ENCODE data around the gene ZBTB2. TPM values are rescaled to one million over a fixed set of nuclear protein-coding genes. Genes with fewer than 3 reads are reported as not detected.
A peak's percentile ranks its signal among the peaks of the same experiment; 100 is the strongest.

The ZBTB2 gene
- total and polyA plus RNA-seq, 10 of the 15 experiments (the other 5 are each of a cell fraction or from before 2014, with no cell fraction given), result 4.2 to 21.9 (median 15.0) TPM

GRCh38 chr6:151414641-151415260 lies 23.4 kb upstream of the ZBTB2 start:
- TF ChIP-seq BHLHE40 (IDR thresholded peaks at IDR 0.05; ENCODE audit: borderline replicate concordance in 1 of 2, low read depth in 2 of 2, low read length in 1 of 2), result no peak
- Histone ChIP-seq H3K27me3 (replicated peaks in 1 of 2; ENCODE audit: control insufficient read depth in 2 of 2, insufficient read depth in 2 of 2, low read length in 1 of 2) (no peaks in the 10 kb centered on the region), H3K9me3 (replicated peaks; ENCODE audit: control insufficient read depth, insufficient read depth, low read length) (peaks cover 2% of the 10 kb centered on the region; the same call in 1 of the 3 replicates), H3K27ac (ENCODE audit: control insufficient read depth, insufficient read depth) (no peak overlapping the region), H2AFZ (ENCODE audit: control insufficient read depth, low read depth, low read length) (no peak overlapping the region), H3K9ac (ENCODE audit: control insufficient read depth, insufficient read depth, low read length) (no peak overlapping the region), H3K79me2 (ENCODE audit: control insufficient read depth, insufficient read depth, low read length) (no peaks in the 10 kb centered on the region), H3K4me1 (ENCODE audit: control insufficient read depth, insufficient read depth, low read length) (no peaks in the 10 kb centered on the region), H3K4me3 (no peak overlapping the region), H3K36me3 (ENCODE audit: control insufficient read depth in 2 of 2, insufficient read depth in 2 of 2, low read length in 1 of 2) (peaks cover 2 to 26% of the 10 kb centered on the region in 2 experiments; a peak in 3 of 4 replicates), H3K4me2 (ENCODE audit: control insufficient read depth, insufficient read depth) (no peak overlapping the region), H4K20me1 (ENCODE audit: control insufficient read depth, insufficient read depth) (no peaks in the 10 kb centered on the region)
- no peak for ATAC-seq
- BruUV-seq (replicated peaks), result no TSS peak
- SMC1A ChIA-PET (ENCODE audit: uncharacterized antibody, unreplicated experiment), result no interaction called here
- no peak for FAIRE-seq
- 98% methylated on average over 3 of the region's 3 CpGs for WGBS (ENCODE audit: insufficient coverage, insufficient replicate concordance, low lambda C conversion rate, missing lambda C conversion rate)
- in situ Hi-C loops (cut with MboI) (no loop called here), intact Hi-C loops (cut with micrococcal nuclease; ENCODE audit: unreplicated experiment) (no loop called here)
- RAD21 ChIA-PET (ENCODE audit: unreplicated experiment), result no interaction called here
- CTCF ChIA-PET, result no interaction called here
- POLR2A ChIA-PET, result interaction anchor here (0.7 kb wide), 2 partner anchors 24 to 874 kb away, joined by 3 read pairs; no protein-coding TSS in a partner anchor
- no peak for DNase-seq (ENCODE audit: low read depth, low spot score)

GRCh38 chr6:151413372-151414145 lies 22.2 kb upstream of the ZBTB2 start:
- Histone ChIP-seq H3K4me3 (no peak overlapping the region), H3K4me1 (ENCODE audit: control insufficient read depth, insufficient read depth, low read length) (peaks cover 6% of the 10 kb centered on the region), H3K27me3 (replicated peaks in 1 of 2; ENCODE audit: control insufficient read depth in 2 of 2, insufficient read depth in 2 of 2, low read length in 1 of 2) (no peaks in the 10 kb centered on the region), H3K27ac (ENCODE audit: control insufficient read depth, insufficient read depth) (no peak overlapping the region), H3K9ac (ENCODE audit: control insufficient read depth, insufficient read depth, low read length) (no peak overlapping the region), H3K79me2 (ENCODE audit: control insufficient read depth, insufficient read depth, low read length) (no peaks in the 10 kb centered on the region), H2AFZ (ENCODE audit: control insufficient read depth, low read depth, low read length) (no peak overlapping the region), H3K4me2 (ENCODE audit: control insufficient read depth, insufficient read depth) (no peak overlapping the region), H3K9me3 (replicated peaks; ENCODE audit: control insufficient read depth, insufficient read depth, low read length) (peaks cover 2% of the 10 kb centered on the region; the same call in 1 of the 3 replicates), H4K20me1 (ENCODE audit: control insufficient read depth, insufficient read depth) (no peaks in the 10 kb centered on the region), H3K36me3 (ENCODE audit: control insufficient read depth in 2 of 2, insufficient read depth in 2 of 2, low read length in 1 of 2) (peaks cover 2 to 28% of the 10 kb centered on the region in 2 experiments; a peak in 3 of 4 replicates)
- WGBS (ENCODE audit: insufficient coverage, insufficient replicate concordance, low lambda C conversion rate, missing lambda C conversion rate), result 89% methylated on average over 8 of the region's 8 CpGs
- ChIA-PET POLR2A (interaction anchor here (1.3 kb wide), 1 partner anchor 38 kb away, joined by 4 read pairs; no protein-coding TSS in a partner anchor), SMC1A (ENCODE audit: uncharacterized antibody, unreplicated experiment) (interaction anchor here (0.7 to 1.5 kb wide), 2 partner anchors 18 to 28 kb away, joined by 3 to 4 read pairs; no protein-coding TSS in a partner anchor), RAD21 (ENCODE audit: unreplicated experiment) (interaction anchor here (1.0 kb wide), 1 partner anchor 27 kb away, joined by 4 read pairs; no protein-coding TSS in a partner anchor), CTCF (interaction anchor here (0.7 to 1.0 kb wide), 3 partner anchors 59 to 89 kb away, joined by 3 read pairs; no protein-coding TSS in a partner anchor)
- FAIRE-seq, result peak; percentile 44
- BruUV-seq (replicated peaks), result no TSS peak
- no peak for ATAC-seq
- DNase-seq (ENCODE audit: low read depth, low spot score), result no peak
- TF ChIP-seq ZNF274 (IDR thresholded peaks at IDR 0.05; ENCODE audit: insufficient read depth, insufficient read length) (no peak), CBFB (IDR thresholded peaks at IDR 0.05; ENCODE audit: low read depth) (no peak), SREBF1 (IDR thresholded peaks at IDR 0.05; ENCODE audit: low read length) (no peak), BCL11A (IDR thresholded peaks at IDR 0.05; ENCODE audit: low read depth, low read length) (no peak), KAT2A (conservative IDR thresholded peaks at IDR 0.05; ENCODE audit: control insufficient read depth, low read depth, low read length) (no peak)
- TF ChIP-seq, protein P1, sequence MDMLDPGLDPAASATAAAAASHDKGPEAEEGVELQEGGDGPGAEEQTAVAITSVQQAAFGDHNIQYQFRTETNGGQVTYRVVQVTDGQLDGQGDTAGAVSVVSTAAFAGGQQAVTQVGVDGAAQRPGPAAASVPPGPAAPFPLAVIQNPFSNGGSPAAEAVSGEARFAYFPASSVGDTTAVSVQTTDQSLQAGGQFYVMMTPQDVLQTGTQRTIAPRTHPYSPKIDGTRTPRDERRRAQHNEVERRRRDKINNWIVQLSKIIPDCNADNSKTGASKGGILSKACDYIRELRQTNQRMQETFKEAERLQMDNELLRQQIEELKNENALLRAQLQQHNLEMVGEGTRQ (IDR thresholded peaks at IDR 0.05; ENCODE audit: borderline replicate concordance, low read depth, low read length), result no peak
- TF ChIP-seq, protein P2, sequence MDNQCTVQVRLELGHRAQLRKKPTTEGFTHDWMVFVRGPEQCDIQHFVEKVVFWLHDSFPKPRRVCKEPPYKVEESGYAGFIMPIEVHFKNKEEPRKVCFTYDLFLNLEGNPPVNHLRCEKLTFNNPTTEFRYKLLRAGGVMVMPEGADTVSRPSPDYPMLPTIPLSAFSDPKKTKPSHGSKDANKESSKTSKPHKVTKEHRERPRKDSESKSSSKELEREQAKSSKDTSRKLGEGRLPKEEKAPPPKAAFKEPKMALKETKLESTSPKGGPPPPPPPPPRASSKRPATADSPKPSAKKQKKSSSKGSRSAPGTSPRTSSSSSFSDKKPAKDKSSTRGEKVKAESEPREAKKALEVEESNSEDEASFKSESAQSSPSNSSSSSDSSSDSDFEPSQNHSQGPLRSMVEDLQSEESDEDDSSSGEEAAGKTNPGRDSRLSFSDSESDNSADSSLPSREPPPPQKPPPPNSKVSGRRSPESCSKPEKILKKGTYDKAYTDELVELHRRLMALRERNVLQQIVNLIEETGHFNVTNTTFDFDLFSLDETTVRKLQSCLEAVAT (IDR thresholded peaks at IDR 0.05), result no peak
- intact Hi-C loops (cut with micrococcal nuclease; ENCODE audit: unreplicated experiment), result no loop called here
- in situ Hi-C loops (cut with MboI), result no loop called here
